Measurements from ENCODE around the gene FAM72D.
"Not testable (repeated sequence)": the region's sequence is repeated elsewhere in the genome, so short reads cannot be mapped to it uniquely, and the experiment has no call there.

FAM72D gene

DNA sequence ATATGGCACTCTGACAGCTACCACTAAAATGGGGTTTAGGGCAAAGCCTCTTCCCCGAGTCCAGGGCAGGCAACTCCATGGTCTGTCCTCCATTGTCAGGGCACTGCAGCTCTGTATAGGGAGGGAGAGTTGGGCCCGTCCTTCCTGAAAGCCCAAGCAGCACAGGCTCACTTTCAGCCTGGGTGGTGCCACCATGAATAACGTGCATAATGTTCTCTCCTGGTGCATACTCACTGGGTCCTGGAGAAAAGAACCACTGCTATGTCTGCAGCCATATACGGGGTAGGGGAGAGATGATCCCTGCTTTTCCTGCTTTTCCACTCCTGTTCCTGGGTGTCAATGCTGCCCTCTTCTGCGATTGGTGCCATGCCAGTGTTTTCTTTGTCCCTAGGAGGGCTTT is 60.1 kb downstream of the FAM72D start:
- DNase-seq: not testable (repeated sequence)

DNA sequence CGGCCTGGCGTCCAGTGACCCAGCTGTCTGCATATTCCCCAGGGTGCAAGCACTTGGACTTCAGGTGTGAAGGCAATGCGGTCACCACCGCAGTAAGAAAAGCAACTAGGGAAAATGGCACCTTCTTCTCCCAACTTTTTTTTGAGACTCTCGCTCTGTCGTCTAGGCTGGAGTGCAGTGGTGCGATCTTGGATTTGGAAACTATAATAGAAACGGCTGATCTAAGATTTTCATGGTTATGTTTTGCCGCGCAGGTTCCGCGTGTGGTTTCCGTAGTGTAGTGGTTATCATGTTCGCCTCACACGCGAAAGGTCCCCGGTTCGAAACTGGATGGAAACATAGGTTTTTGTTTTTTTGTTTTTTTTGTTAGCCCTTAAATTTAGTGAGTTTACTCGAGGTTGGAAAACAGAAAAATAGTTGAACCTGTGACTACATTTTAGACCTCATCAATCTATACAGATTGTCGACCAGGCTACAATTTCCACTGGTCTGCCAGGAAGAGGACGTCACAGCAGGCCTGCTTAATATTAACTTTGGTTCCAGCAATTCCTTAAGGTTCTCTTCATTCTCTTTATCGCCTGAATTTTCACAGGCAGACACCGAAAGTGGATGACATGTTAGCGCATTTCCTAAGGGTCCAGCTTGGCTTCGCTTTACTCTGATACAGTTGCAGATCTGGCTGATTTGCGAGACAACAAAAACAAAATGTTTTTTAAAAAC is 61.3 kb downstream of the FAM72D start:
- not testable (repeated sequence) for DNase-seq

DNA sequence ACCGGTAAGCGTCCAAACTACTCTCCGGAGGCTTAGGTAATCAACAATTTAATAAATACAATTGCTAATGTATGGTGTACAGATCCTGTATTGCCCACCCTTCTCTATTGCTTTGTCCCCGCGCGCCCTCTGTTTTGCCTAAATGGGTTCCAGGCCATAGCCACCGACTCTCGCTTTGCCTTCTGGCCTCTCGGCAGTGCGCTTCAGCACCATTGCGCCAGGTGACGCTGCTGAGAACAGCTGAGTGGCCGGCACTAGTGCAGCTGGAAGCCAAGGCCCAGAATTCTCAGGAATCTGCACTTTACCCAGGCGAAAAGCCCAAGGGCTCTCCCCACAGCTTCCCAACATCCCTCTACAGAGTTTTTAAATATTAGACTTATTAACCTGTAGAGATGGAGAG is 61.9 kb downstream of the FAM72D start:
- DNase-seq: not testable (repeated sequence)

DNA sequence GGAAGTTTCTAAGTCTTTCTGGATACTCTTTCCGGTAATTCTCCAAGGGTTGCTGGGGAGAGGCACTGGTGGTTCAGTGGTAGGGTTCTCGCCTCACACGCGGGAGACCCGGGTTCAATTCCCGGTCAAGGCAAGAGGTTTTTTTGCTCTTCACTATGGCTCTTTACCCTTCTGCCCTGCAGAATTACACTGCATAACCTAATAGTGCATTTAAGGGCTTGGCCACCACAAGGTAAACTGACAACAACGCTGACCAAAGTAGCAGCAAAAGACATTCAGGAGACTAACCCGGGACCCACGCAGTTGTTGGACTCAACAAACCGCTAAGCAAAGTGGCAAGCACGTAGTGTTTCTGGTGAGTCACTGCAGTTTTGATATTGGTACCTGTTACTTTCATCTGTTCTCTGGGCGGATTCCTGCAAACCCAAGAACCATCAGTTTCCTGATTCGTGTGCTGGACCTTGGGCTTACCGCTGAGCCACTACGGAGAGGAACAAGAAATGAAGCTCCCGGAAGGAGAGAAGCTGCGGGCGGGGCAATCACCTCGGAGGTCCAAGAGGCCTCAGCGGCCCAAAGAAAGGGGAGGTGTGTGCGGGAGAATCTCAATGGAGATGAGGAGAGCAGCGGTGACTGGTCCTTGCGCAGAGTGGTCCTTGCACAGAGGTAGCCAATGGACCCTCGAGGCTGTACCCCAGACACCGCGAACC is 65.4 kb downstream of the FAM72D start:
- not testable (repeated sequence) for DNase-seq

Measured in NCI-H1930 (cell line).